ENCODE data around the gene MDP1.
A peak's percentile ranks its signal among the peaks of the same experiment; 100 is the strongest.

MDP1 gene

DNA sequence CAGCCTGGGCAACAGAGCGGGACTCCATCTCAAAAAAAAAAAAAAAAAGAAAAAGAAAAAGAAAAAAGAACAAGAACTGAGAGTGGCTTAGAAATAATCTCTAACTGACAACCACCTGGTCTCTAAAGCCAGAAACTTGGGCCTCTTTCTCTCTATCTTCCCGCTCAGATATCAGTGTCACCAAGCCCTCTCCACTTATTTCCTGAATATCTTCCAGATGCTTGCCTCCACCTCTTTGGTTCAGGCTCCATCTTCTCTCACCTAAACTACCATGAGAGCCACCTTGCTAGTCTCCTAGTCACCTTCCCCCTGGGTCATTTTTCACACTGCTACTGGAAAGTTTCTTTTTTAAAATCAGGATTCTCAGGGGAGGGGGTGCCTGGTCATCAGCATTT, 18.8 kb downstream of the MDP1 start:
- Histone ChIP-seq H3K27me3 (replicated peaks; ENCODE audit: control insufficient read depth, insufficient read depth, low read length) (no peaks in the 10 kb centered on the region), H3K4me3 (replicated peaks; ENCODE audit: low read depth, low read length) (peak overlapping the region; percentile 97), H3K36me3 (ENCODE audit: control insufficient read depth, insufficient read depth, low read length) (peaks cover 8% of the 10 kb centered on the region)
- no peak for TF ChIP-seq CTCF (IDR thresholded peaks at IDR 0.05; ENCODE audit: insufficient read depth, low read length, poor library complexity, severe bottlenecking)
- DNase-seq (ENCODE audit: extremely low read depth, insufficient read length): no peak

GRCh38 chr14:24196071-24197055, 19.5 kb downstream of the MDP1 start:
- TF ChIP-seq CTCF (IDR thresholded peaks at IDR 0.05; ENCODE audit: insufficient read depth, low read length, poor library complexity, severe bottlenecking): no peak

GRCh38 chr14:24195186-24196070, 20.4 kb downstream of the MDP1 start, which contains the start of gene TM9SF1:
TSS of gene TM9SF1 (minus strand) at chr14:24195441. CDS start at chr14:24195019, 422 bp downstream.
- peak; percentile 93 for DNase-seq (ENCODE audit: extremely low read depth, insufficient read length)
- Histone ChIP-seq H3K27me3 (replicated peaks; ENCODE audit: control insufficient read depth, insufficient read depth, low read length) (no peaks in the 10 kb centered on the region), H3K4me3 (replicated peaks; ENCODE audit: low read depth, low read length) (peak within 1 kb of the TSS; percentile 97), H3K36me3 (ENCODE audit: control insufficient read depth, insufficient read depth, low read length) (peaks cover 10% of the 10 kb centered on the region)
- TF ChIP-seq CTCF (IDR thresholded peaks at IDR 0.05; ENCODE audit: insufficient read depth, low read length, poor library complexity, severe bottlenecking): no peak

More at GRCh38 chr14:24196071-24197055, 19.5 kb downstream of the MDP1 start:
- Histone ChIP-seq H3K27me3 (replicated peaks; ENCODE audit: control insufficient read depth, insufficient read depth, low read length) (no peaks in the 10 kb centered on the region), H3K36me3 (ENCODE audit: control insufficient read depth, insufficient read depth, low read length) (peaks cover 7% of the 10 kb centered on the region), H3K4me3 (replicated peaks; ENCODE audit: low read depth, low read length) (peak overlapping the region; percentile 97)
- no peak for DNase-seq (ENCODE audit: extremely low read depth, insufficient read length)

DNA sequence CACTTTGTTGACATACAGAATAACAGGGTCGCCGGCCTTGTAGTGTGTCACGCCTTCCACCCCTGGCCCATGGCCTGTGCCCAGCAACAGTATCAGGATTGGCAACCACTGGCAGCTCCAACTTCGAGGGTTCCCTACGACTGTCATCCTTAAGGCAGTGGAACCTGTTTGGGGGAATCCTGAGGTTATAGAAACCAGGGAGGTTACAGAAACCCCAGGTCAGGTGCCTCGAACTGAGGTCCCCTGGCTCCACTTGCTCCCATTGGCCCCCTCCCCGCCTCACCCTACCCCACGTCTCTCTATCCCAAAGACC, 21.0 kb downstream of the MDP1 start:
- TF ChIP-seq CTCF (IDR thresholded peaks at IDR 0.05; ENCODE audit: insufficient read depth, low read length, poor library complexity, severe bottlenecking): no peak
- Histone ChIP-seq H3K27me3 (replicated peaks; ENCODE audit: control insufficient read depth, insufficient read depth, low read length) (no peaks in the 10 kb centered on the region), H3K36me3 (ENCODE audit: control insufficient read depth, insufficient read depth, low read length) (peaks cover 10% of the 10 kb centered on the region), H3K4me3 (replicated peaks; ENCODE audit: low read depth, low read length) (peak overlapping the region; percentile 97)
- no peak for DNase-seq (ENCODE audit: extremely low read depth, insufficient read length)

DNA sequence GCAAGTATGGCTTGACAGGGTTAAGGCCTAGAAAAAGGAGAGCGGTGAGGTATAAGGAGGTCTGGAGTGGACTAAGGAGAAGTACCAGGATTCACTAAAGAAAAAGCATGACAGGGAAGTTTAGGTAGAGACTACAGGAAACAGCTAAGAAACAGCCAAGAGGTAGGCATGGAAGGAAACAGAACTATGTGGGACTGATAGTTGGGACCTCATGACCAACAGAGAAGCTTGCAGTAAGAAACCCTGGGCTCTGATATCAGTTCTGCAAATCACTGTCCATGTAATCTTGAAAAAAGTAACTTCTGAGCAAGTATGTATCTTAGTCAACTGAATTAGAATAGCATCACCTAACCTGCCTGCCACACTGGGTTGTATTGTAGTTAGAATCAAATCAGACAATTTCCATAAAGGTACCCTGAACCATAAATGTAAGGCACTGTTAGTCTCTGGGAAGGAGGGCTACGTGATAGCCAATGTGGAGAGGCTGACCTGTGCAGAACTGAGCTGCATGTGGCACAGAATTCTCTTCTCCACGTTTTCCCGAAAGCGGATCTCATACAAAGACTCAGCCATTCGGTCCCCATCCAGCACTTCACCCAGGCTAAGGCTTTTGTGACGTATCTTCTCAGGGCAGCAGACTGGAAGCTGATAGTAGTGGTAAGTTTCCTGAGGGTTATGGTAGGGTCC, 21.5 kb downstream of the MDP1 start:
- no peak for DNase-seq (ENCODE audit: extremely low read depth, insufficient read length)
- no peaks in the 10 kb centered on the region for H3K27me3 ChIP-seq (replicated peaks; ENCODE audit: control insufficient read depth, insufficient read depth, low read length)
- peak overlapping the region; percentile 97 for H3K4me3 ChIP-seq (replicated peaks; ENCODE audit: low read depth, low read length)
- peaks cover 9% of the 10 kb centered on the region for H3K36me3 ChIP-seq (ENCODE audit: control insufficient read depth, insufficient read depth, low read length)
- no peak for TF ChIP-seq CTCF (IDR thresholded peaks at IDR 0.05; ENCODE audit: insufficient read depth, low read length, poor library complexity, severe bottlenecking)

Data from GM06990 (cell line).